GM19468 (cell line): ENCODE data around the gene AURKAIP1.

Experiments used
- ATAC-seq: cut with Tn5 transposase; IDR thresholded peaks from one replicate; pipeline ENCODE4 v1.9.1; 2021; ENCODE audit warnings: mild to moderate bottlenecking, moderate library complexity, moderate number of reproducible peaks; ENCODE audit not compliant: unreplicated experiment; ENCODE audit errors: extremely low read depth

The AURKAIP1 gene

GRCh38 chr1:1336931-1337792 is 37.8 kb downstream of the AURKAIP1 start:
- ATAC-seq, result no peak

DNA sequence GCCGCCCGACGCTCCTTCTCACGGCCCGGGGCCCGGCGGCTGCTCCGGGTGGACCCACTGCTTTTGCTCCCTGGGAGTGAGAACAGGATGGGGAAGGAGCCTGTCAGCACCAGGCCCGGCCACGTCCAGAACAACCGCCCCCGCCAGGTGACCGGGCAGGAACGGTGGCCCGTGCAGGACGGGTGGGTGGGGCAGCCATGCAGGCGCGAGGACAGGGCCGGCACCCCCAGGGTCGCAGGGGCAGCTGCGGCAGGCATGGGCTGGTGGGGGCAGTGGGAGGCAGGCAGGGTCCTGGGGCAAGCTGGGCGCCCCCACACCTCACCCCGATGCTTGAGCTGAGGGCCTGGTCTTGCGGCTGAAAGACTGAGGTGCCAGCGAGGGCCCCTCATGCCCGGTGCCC is 38.6 kb downstream of the AURKAIP1 start:
- ATAC-seq, result no peak

GRCh38 chr1:1335792-1336248 is 39.2 kb downstream of the AURKAIP1 start:
- no peak for ATAC-seq

GRCh38 chr1:1335283-1335682 is 39.7 kb downstream of the AURKAIP1 start:
- no peak for ATAC-seq

DNA sequence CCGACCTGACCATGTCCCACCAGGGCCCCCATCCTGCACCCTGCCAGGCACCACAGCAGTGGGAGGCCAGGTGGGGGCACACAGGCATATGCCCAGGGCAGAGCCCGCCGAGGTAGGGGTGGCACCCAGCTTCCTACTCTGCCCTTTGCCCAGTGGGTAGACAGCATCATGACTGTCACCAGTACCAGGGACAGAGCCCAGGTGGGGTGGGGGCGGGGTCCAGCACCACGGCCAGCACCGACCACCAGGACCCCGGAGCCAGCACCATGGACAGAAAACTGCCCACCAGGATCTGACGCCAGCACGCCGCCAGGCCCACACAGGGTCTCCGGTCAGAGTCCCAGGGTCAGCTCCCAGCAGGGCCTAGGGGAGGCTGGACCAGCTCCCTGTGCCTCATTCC is 40.2 kb downstream of the AURKAIP1 start:
- ATAC-seq, result no peak

GRCh38 chr1:1333551-1334241 is 41.3 kb downstream of the AURKAIP1 start:
- no peak for ATAC-seq

DNA sequence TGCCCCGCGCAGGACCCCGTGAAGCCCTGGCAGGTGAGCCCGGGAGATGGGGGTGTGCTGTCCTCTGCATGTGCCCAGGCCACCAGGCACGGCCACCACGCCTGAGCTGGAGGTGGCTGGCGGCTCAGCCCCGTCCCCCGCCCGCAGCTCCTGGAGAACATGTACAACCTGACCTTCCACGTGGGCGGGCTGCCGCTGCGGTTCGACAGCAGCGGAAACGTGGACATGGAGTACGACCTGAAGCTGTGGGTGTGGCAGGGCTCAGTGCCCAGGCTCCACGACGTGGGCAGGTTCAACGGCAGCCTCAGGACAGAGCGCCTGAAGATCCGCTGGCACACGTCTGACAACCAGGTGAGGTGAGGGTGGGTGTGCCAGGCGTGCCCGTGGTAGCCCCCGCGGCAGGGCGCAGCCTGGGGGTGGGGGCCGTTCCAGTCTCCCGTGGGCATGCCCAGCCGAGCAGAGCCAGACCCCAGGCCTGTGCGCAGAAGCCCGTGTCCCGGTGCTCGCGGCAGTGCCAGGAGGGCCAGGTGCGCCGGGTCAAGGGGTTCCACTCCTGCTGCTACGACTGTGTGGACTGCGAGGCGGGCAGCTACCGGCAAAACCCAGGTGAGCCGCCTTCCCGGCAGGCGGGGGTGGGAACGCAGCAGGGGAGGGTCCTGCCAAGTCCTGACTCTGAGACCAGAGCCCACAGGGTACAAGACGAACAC is 42.1 kb downstream of the AURKAIP1 start:
- ATAC-seq, result no peak

DNA sequence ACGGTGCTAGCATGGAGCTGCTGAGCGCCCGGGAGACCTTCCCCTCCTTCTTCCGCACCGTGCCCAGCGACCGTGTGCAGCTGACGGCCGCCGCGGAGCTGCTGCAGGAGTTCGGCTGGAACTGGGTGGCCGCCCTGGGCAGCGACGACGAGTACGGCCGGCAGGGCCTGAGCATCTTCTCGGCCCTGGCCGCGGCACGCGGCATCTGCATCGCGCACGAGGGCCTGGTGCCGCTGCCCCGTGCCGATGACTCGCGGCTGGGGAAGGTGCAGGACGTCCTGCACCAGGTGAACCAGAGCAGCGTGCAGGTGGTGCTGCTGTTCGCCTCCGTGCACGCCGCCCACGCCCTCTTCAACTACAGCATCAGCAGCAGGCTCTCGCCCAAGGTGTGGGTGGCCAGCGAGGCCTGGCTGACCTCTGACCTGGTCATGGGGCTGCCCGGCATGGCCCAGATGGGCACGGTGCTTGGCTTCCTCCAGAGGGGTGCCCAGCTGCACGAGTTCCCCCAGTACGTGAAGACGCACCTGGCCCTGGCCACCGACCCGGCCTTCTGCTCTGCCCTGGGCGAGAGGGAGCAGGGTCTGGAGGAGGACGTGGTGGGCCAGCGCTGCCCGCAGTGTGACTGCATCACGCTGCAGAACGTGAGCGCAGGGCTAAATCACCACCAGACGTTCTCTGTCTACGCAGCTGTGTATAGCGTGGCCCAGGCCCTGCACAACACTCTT is 42.8 kb downstream of the AURKAIP1 start:
- ATAC-seq, result no peak

- no peak for ATAC-seq
Observed at GRCh38 chr1:1331068-1331965, 43.7 kb downstream of the AURKAIP1 start, which contains the start of gene TAS1R3. Gene TAS1R3 (plus strand): TSS chr1:1331280. CDS start chr1:1331346, 66 bp downstream.

GRCh38 chr1:1330366-1331067 is 44.5 kb downstream of the AURKAIP1 start:
- ATAC-seq, result no peak

- no peak for ATAC-seq
Observed at GRCh38 chr1:1329304-1330210, 45.5 kb downstream of the AURKAIP1 start.

GRCh38 chr1:1328254-1328653 is 46.8 kb downstream of the AURKAIP1 start:
- ATAC-seq, result no peak

- no peak for ATAC-seq
Observed at GRCh38 chr1:1327291-1327690, 47.7 kb downstream of the AURKAIP1 start.

DNA sequence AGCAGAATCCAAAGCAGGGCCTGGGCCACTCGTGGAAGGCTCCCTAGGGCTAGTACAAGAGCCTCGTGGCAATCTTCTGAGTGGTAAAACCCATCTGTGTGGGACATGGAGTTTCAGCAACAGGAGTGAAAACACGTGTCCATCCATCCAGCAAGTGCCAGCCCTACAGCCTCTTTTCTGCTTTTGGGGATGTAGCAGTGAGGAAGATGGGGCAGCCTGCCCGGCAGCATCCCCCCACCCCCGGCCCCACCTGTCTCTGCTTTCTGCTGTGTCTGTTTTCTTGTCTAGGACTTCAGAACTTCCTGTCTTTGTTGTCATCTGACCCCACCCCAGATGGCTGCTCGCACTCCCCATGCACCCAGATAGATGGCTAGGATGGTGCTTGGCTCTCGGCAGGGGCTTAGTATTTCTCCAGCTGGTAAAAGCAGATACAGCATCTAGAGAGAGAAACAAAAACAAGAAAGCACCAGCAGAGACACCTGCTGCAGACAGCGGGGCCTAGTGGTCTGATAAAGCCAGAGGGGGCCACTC is 48.9 kb downstream of the AURKAIP1 start:
- ATAC-seq, result no peak

DNA sequence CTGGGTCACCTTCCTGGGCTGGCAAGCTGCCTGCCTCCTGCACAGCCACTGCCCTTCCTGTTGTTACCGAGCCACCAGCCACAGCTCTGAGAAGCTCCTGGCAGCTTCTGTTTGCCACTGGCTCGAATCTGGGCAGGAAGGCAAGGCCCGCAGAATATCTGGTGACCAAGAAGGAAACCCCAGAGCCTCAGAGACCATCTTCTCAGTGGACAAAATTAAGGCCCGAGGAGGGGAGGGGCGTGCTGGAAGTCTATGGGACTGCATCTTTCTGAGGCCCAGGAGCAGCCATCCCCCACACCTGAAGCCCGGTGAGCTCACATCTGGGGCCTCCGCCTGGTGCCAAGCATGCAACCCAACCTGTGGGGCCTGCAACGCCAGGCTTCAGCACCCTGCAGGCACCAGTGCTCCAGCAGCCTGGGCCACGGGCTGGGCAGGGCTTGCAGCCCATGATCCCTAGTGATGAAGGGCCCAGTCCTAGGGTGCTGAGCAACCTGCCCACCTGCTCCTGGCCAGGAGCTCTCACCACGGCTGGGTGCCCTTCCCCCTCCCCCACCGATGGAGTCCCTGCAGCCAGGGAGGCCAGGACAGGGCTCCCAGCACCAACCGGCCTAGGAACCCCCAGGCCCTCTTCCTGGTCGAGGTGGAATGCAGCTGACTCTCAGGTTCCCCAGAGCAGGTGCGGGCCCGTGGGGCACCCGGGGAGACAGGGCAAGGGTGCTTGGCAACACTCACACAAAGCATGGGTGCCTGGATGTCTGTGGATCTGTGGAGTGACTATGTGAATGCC is 49.5 kb downstream of the AURKAIP1 start:
- no peak for ATAC-seq

DNA sequence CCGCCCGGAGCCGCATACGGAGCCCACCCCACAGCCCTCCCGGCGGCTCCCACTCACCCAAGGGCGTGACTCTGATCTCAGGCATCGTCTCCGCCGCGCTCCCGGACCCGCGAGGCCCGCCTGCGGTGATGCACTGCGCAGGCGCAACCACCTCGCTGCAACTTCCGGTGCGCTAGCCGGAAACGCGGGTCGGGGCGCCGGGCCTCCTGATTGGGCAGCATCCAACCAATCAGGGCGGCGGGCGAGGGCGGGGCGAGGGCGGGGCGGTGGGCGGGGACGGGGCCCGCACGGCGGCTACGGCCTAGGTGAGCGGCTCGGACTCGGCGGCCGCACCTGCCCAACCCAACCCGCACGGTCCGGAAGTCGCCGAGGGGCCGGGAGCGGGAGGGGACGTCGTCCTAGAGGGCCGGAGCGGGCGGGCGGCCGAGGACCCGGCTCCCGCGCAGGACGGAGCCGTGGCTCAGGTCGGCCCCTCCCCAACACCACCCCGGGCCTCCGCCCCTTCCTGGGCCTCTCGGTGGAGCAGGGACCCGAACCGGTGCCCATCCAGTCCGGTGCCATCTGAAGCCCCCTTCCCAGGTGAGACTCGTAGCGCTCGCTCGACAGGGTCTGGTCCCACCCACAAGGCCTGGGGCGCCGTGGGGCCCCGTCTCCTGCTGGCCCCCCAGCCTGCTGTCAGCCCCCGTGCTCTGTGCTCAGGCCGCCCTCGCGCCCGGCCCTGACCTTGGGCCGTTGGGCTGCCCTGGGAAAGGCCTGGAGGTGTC is 50.3 kb downstream of the AURKAIP1 start, which contains the start of the genes CPTP and INTS11:
CPTP (plus strand) TSS at position 279 of the 764 bp plus-strand sequence. CDS start 2,109 bp downstream, outside the sequence.
INTS11 (minus strand) TSS at position 137 of the 764 bp plus-strand sequence; CDS start at position 85, 52 bp downstream.
- ATAC-seq, result peak; percentile 66
